GM18508 (cell line): ENCODE data around the gene NOA1.
"Not testable (repeated sequence)": the region's sequence is repeated elsewhere in the genome, so short reads cannot be mapped to it uniquely, and the experiment has no call there.

Experiments used
- ATAC-seq: cut with Tn5 transposase; IDR thresholded peaks from one replicate; pipeline ENCODE4 v1.9.1; 2021; ENCODE audit warnings: moderate number of reproducible peaks; ENCODE audit not compliant: insufficient read depth, unreplicated experiment

Gene NOA1

DNA sequence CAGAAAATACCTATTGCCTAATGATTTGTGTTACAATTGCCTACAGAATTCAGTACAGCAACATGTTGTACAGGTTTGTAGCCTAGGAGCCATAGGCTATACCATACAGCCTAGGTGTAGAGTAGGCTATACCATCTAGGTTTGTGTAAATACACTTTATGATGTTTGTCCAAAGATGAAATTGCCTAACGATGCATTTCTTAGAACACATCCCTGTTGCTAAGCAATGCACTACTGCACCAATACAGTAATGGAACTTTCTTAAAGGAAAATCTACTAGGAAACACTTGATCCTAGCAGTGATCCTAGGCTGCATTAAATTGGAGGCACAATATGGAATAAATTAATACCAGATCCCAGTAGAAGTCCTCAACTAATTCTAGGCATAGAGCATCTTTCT, 18.3 kb downstream of the NOA1 start:
- no peak for ATAC-seq

DNA sequence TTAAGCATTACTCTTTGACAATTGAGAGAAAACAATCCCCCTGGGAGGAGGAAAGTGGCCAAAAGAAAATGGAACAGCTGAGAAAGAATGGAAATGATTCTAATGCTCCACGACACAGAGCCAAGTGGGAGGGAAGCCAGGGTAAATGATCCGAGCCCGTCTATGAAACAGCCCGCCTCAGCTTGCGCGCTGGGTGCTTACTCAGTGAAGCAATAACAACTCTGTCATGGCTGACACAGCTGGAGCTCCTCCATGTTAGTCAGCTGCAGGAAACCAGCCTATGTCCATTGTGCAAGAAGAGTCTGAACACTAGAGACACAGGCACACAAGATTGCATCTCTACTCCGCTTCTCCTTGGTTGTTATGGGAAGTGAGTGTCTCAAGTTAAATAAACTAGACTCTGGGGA, 19.3 kb downstream of the NOA1 start:
- ATAC-seq: no peak

- no peak for ATAC-seq
These were observed 23.5 kb downstream of the NOA1 start for GRCh38 chr4:56953680-56954520.

GRCh38 chr4:56941403-56941802, 36.0 kb downstream of the NOA1 start:
- no peak for ATAC-seq

- no peak for ATAC-seq
These were observed 36.4 kb downstream of the NOA1 start for GRCh38 chr4:56940971-56941370.

DNA sequence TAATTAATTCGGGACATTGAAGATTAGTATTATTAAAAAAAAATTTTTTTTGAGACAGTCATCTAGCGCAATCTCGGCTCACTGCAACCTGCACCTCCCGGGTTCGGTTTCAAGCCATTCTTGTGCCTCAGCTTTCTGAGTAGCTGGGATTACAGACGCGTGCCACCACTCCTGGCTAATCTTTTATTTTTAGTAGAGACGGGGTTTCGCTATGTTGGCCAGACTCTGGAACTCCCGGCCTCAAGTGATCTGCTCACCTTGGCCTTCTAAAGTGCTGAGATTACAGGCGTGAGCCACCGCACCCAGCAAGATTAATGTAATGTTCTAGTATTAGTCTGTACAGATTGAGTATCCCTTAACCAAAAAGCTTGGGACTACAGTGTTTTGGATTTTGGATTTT, 37.0 kb downstream of the NOA1 start:
- no peak for ATAC-seq

GRCh38 chr4:56939826-56940225, 37.6 kb downstream of the NOA1 start:
- ATAC-seq: not testable (repeated sequence)

- no peak for ATAC-seq
These were observed 40.1 kb downstream of the NOA1 start for GRCh38 chr4:56937262-56937661.

DNA sequence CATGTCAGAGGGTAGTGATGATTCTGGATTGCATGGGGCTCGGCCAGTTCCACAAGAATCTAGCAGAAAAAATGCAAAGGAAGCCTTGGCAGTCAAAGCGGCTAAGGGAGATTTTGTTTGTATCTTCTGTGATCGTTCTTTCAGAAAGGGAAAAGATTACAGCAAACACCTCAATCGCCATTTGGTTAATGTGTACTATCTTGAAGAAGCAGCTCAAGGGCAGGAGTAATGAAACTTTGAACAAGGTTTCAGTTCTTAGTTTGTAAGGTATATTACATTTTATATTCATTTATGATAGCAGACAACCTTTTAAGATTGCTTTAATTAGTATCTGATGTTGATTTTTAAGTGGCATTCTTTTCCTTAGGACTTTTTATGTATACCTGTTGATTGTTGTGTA, 45.5 kb downstream of the NOA1 start:
- ATAC-seq: peak; percentile 50

- no peak for ATAC-seq
These were observed 46.8 kb downstream of the NOA1 start for GRCh38 chr4:56930638-56931037.

- ATAC-seq: no peak
These were observed 50.2 kb downstream of the NOA1 start for GRCh38 chr4:56927196-56927595.

- not testable (repeated sequence) for ATAC-seq
These were observed 62.4 kb downstream of the NOA1 start for GRCh38 chr4:56914977-56915376.

GRCh38 chr4:56914336-56914735, 63.1 kb downstream of the NOA1 start:
- ATAC-seq: no peak
